H1 (cell line): ENCODE results near the gene SCGN. TPM values are rescaled to one million over a fixed set of nuclear protein-coding genes. Genes with fewer than 3 reads are reported as not detected.

Source experiments
- CTCF ChIA-PET: fragments of 300-600 bp; sonication (Branson Sonifier 250); formaldehyde crosslinking; loops from one replicate; lab custom pipeline; 2021; ENCODE audit not compliant: partially characterized antibody; lab: Charles Lee
- POLR2A ChIA-PET: fragments of 300-600 bp; sonication (Branson Sonifier 250); formaldehyde crosslinking; loops from one replicate; lab custom pipeline; 2021; ENCODE audit warnings: inconsistent platforms; ENCODE audit not compliant: partially characterized antibody; lab: Charles Lee
- DNase-seq, 2 experiments: peaks; one replicate each; pipeline versions ENCODE4 v3.0.0 to v3.0.0-alpha.2; 2010 to 2022; ENCODE audit warnings: low spot score in 2 of 2, low read depth in 1 of 2, mixed read lengths in 1 of 2
- FAIRE-seq: peaks from 2 replicates; lab custom pipeline; 2011; peaks lifted over from hg19 to GRCh38; lab: Jason Lieb, UNC
- H2AFZ ChIP-seq: 2 replicates; pipeline ENCODE4 v1.8.1; 2012; ENCODE audit warnings: low read length, inconsistent platforms
- H2AK5ac ChIP-seq: 2 replicates; pipeline ENCODE4 v1.6.1; 2013; ENCODE audit warnings: low read depth, low read length
- H2BK120ac ChIP-seq: replicated peaks from 2 replicates; pipeline ENCODE3; 2013; ENCODE audit warnings: low read depth, low read length, inconsistent platforms
- H2BK12ac ChIP-seq: 2 replicates; pipeline ENCODE4 v1.6.1; 2013; ENCODE audit warnings: low read depth, low read length
- H2BK15ac ChIP-seq: 2 replicates; pipeline ENCODE4 v1.6.1; 2013; ENCODE audit warnings: low read length
- H2BK20ac ChIP-seq: 2 replicates; pipeline ENCODE4 v1.6.1; 2013; ENCODE audit warnings: low read length
- H2BK5ac ChIP-seq: 2 replicates; pipeline ENCODE4 v1.6.1; 2013; ENCODE audit warnings: low read depth, low read length
- H3K14ac ChIP-seq: 2 replicates; pipeline ENCODE4 v1.6.1; 2013; ENCODE audit warnings: inconsistent platforms; ENCODE audit not compliant: insufficient read length
- H3K18ac ChIP-seq: 2 replicates; pipeline ENCODE4 v1.6.1; 2013; ENCODE audit warnings: low read length; ENCODE audit errors: extremely low read depth
- H3K23ac ChIP-seq: 2 replicates; pipeline ENCODE4 v1.6.1; 2013; ENCODE audit warnings: inconsistent platforms; ENCODE audit not compliant: insufficient read length
- H3K23me2 ChIP-seq: 2 replicates; pipeline ENCODE4 v1.6.1; 2013; ENCODE audit warnings: low read depth, low read length
- H3K27ac ChIP-seq: 2 replicates; pipeline ENCODE4 v1.6.1; 2011; ENCODE audit warnings: low read depth, low read length, inconsistent platforms
- H3K27me3 ChIP-seq, 4 experiments: replicated peaks in 1 of 4; 1 replicate in 1 of 4; 2 replicates in 3 of 4; pipeline versions ENCODE4 v1.6.1 to v1.8.1; 2011 to 2013; ENCODE audit warnings: low read length in 3 of 4, mild to moderate bottlenecking in 3 of 4, inconsistent platforms in 2 of 4, mixed read lengths in 2 of 4, moderate library complexity in 1 of 4; ENCODE audit not compliant: control insufficient read depth in 3 of 4, insufficient read depth in 3 of 4; ENCODE audit errors: extremely low read depth in 1 of 4
- H3K36me3 ChIP-seq, 4 experiments: 2 replicates each; pipeline versions ENCODE4 v1.6.1 to v1.8.1; 2011 to 2013; ENCODE audit warnings: mild to moderate bottlenecking in 4 of 4, low read length in 3 of 4, moderate library complexity in 2 of 4, control low read depth in 1 of 4, inconsistent platforms in 1 of 4; ENCODE audit not compliant: insufficient read depth in 4 of 4, control insufficient read depth in 2 of 4
- H3K4ac ChIP-seq: replicated peaks from 2 replicates; pipeline ENCODE3; 2013; ENCODE audit warnings: low read length, low read depth, mixed read lengths, inconsistent platforms; ENCODE audit not compliant: insufficient read length
- H3K4me1 ChIP-seq, 4 experiments: replicated peaks in 1 of 4; 1 replicate in 1 of 4; 2 replicates in 3 of 4; pipeline versions ENCODE4 v1.6.1 to v1.8.1; 2011 to 2013; ENCODE audit warnings: low read length in 3 of 4, inconsistent platforms in 2 of 4, mixed read lengths in 1 of 4; ENCODE audit not compliant: insufficient read depth in 4 of 4, control insufficient read depth in 3 of 4
- H3K4me2 ChIP-seq, 2 experiments: 2 replicates each; pipeline versions ENCODE4 v1.6.1 to v1.8.1; 2011 to 2013; ENCODE audit warnings: low read depth in 2 of 2, low read length in 2 of 2, control low read depth in 1 of 2, inconsistent platforms in 1 of 2, mild to moderate bottlenecking in 1 of 2; ENCODE audit not compliant: insufficient read depth in 1 of 2
- H3K4me3 ChIP-seq, 4 experiments: fragments of 200-600, 300-600 bp in 1 of 4; sonication (generic), shearing (Covaris generic), sonication (Bioruptor Twin) in 1 of 4; 2 replicates each; pipeline versions ENCODE4 v1.5.1 to v1.8.1; 2011 to 2016; ENCODE audit warnings: low read length in 4 of 4, low read depth in 3 of 4, control low read depth in 2 of 4, inconsistent platforms in 2 of 4, mild to moderate bottlenecking in 2 of 4, mixed read lengths in 1 of 4, moderate library complexity in 1 of 4; ENCODE audit not compliant: insufficient read depth in 2 of 4; ENCODE audit errors: extremely low read depth in 1 of 4
- H3K56ac ChIP-seq: replicated peaks from 2 replicates; pipeline ENCODE3; 2013; ENCODE audit warnings: low read depth, mild to moderate bottlenecking, mixed read lengths, low read length, inconsistent platforms; ENCODE audit not compliant: insufficient read length
- H3K79me1 ChIP-seq: 2 replicates; pipeline ENCODE4 v1.6.1; 2013; ENCODE audit warnings: low read depth, low read length, control low read depth
- H3K79me2 ChIP-seq, 2 experiments: 2 replicates each; pipeline versions ENCODE4 v1.6.1 to v1.8.1; 2012 to 2013; ENCODE audit warnings: low read length in 2 of 2, mild to moderate bottlenecking in 2 of 2, inconsistent platforms in 1 of 2; ENCODE audit not compliant: insufficient read depth in 2 of 2, control insufficient read depth in 1 of 2
- H3K9ac ChIP-seq, 4 experiments: replicated peaks in 1 of 4; 1 replicate in 1 of 4; 2 replicates in 3 of 4; pipeline versions ENCODE4 v1.6.1 to v1.8.1; 2011 to 2013; ENCODE audit warnings: low read depth in 3 of 4, low read length in 3 of 4, control low read depth in 2 of 4, mild to moderate bottlenecking in 2 of 4, moderate library complexity in 2 of 4, inconsistent platforms in 1 of 4; ENCODE audit errors: extremely low read depth in 1 of 4
- H3K9me3 ChIP-seq, 2 experiments: 2 replicates each; pipeline versions ENCODE4 v1.6.1 to v1.8.1; 2012 to 2013; ENCODE audit warnings: mild to moderate bottlenecking in 2 of 2, moderate library complexity in 2 of 2, control low read depth in 1 of 2, inconsistent platforms in 1 of 2, low read depth in 1 of 2, low read length in 1 of 2, mixed read lengths in 1 of 2; ENCODE audit not compliant: insufficient read depth in 2 of 2
- H4K20me1 ChIP-seq, 2 experiments: replicated peaks in 1 of 2; 2 replicates each; pipeline versions ENCODE3 to v1.8.1; 2011 to 2013; ENCODE audit warnings: inconsistent platforms in 2 of 2, low read length in 2 of 2, mild to moderate bottlenecking in 1 of 2; ENCODE audit not compliant: insufficient read depth in 2 of 2, control insufficient read depth in 1 of 2
- H4K5ac ChIP-seq: 2 replicates; pipeline ENCODE4 v1.6.1; 2013; ENCODE audit warnings: low read length, low read depth, mixed read lengths, inconsistent platforms; ENCODE audit not compliant: insufficient read length
- H4K8ac ChIP-seq: 2 replicates; pipeline ENCODE4 v1.8.0; 2013; ENCODE audit warnings: mild to moderate bottlenecking, moderate library complexity, low read length, inconsistent platforms; ENCODE audit not compliant: insufficient read depth; ENCODE audit errors: extremely low read depth
- H4K91ac ChIP-seq: replicated peaks from 2 replicates; pipeline ENCODE3; 2013; ENCODE audit warnings: low read length, mixed read lengths, inconsistent platforms; ENCODE audit not compliant: insufficient read length
- BCL11A ChIP-seq, 2 experiments: IDR thresholded peaks; one replicate each; pipeline ENCODE4 v1.6.1; 2011; ENCODE audit warnings: low read depth in 2 of 2, low read length in 2 of 2, mild to moderate bottlenecking in 2 of 2
- HDAC2 ChIP-seq, 2 experiments: fragments of 300-600 bp in 1 of 2; sonication (generic) in 1 of 2; IDR thresholded peaks; 2 replicates each; pipeline ENCODE4 v1.6.1; 2011 to 2012; ENCODE audit warnings: low read depth in 2 of 2, low read length in 2 of 2, mild to moderate bottlenecking in 2 of 2, moderate library complexity in 2 of 2, borderline replicate concordance in 1 of 2, inconsistent platforms in 1 of 2
- SIRT6 ChIP-seq: IDR thresholded peaks from one replicate; pipeline ENCODE4 v1.7.1; 2012; ENCODE audit warnings: low read length, inconsistent platforms
- TBP ChIP-seq: IDR thresholded peaks from 2 replicates; pipeline ENCODE4 v1.6.1; 2011; ENCODE audit warnings: low read depth, low read length, improper control_type of control experiment
- WGBS, 2 experiments: shearing (Covaris generic) in 1 of 2; methylation state at CpG; one replicate each; pipeline versions ENCODE4 v1.1.6 to v1.1.7; 2013 to 2015; ENCODE audit warnings: low lambda C conversion rate in 2 of 2, mixed read lengths in 2 of 2, inconsistent platforms in 1 of 2, low coverage in 1 of 2, missing lambda C conversion rate in 1 of 2; ENCODE audit not compliant: insufficient replicate concordance in 2 of 2, insufficient coverage in 1 of 2, insufficient read length in 1 of 2; ENCODE audit errors: extremely low coverage in 1 of 2, missing lambda C conversion rate in 1 of 2; 5-methylcytosine and 5-hydroxymethylcytosine counted together
- polyA plus RNA-seq, 7 experiments: library from polyadenylated mRNA; depleted of rRNA in 3 of 7; stranded (reverse) in 5 of 7; unstranded in 2 of 7; fragments of >200 nt in 5 of 7; fragments of 200-250 nt in 2 of 7; gene quantifications; 1 replicate in 5 of 7; 2 replicates in 1 of 7; 4 replicates in 1 of 7; pipeline versions ENCODE4 v1.2.1 to v1.2.3, GENCODE V29; 2011 to 2013; ENCODE audit warnings: missing spikeins in 2 of 7, mixed read lengths in 2 of 7
- total RNA-seq: library from RNA; stranded (reverse); fragmentation: NEBNext Ultra II Directional; extraction: Animal tissue kit (Norgen Biotek cat#: 25700); gene quantifications from 2 replicates; pipeline ENCODE4 v1.2.1, GENCODE V29; 2021

The SCGN gene
- total and polyA plus RNA-seq, 2 of the 8 experiments (the other 6 are each of a cell fraction or from before 2014, with no cell fraction given) = not detected

GRCh38 chr6:25640891-25641290 lies 11.1 kb upstream of the SCGN start:
- CTCF ChIA-PET = interaction anchor here (0.8 to 2.1 kb wide), 5 partner anchors 9 to 29 kb away, joined by 3 to 10 read pairs (median 4); partner anchors contain the start of gene SCGN
- H3K14ac ChIP-seq = no peak overlapping the region
- H2AFZ ChIP-seq = no peak overlapping the region
- POLR2A ChIA-PET = no interaction called here
- no peak overlapping the region for H2BK12ac ChIP-seq
- no peak overlapping the region for H3K18ac ChIP-seq
- H3K23me2 ChIP-seq = no peaks in the 10 kb centered on the region
- H3K4me2 ChIP-seq = no peak overlapping the region
- no peak overlapping the region for H4K5ac ChIP-seq
- no peak overlapping the region for H2BK15ac ChIP-seq
- no peak overlapping the region for H2BK20ac ChIP-seq
- no peak overlapping the region for H4K91ac ChIP-seq
- H2AK5ac ChIP-seq = no peak overlapping the region
- no peak overlapping the region for H3K9ac ChIP-seq
- no peak overlapping the region for H2BK120ac ChIP-seq
- no peaks in the 10 kb centered on the region for H3K9me3 ChIP-seq
- DNase-seq (no peak), FAIRE-seq (no peak)
- no peak overlapping the region for H3K23ac ChIP-seq
- peaks cover 0 to 2% (median 0%) of the 10 kb centered on the region in 4 experiments; a peak in 1 of 7 replicates for H3K27me3 ChIP-seq
- H2BK5ac ChIP-seq = no peak overlapping the region
- no peak overlapping the region for H3K27ac ChIP-seq
- H3K79me2 ChIP-seq = no peaks in the 10 kb centered on the region
- H3K4ac ChIP-seq = no peak overlapping the region
- H3K56ac ChIP-seq = no peak overlapping the region
- TF ChIP-seq HDAC2 (IDR thresholded peaks at IDR 0.05; ENCODE audit: borderline replicate concordance in 1 of 2, low read depth in 2 of 2, low read length in 2 of 2) = no peak
- TF ChIP-seq TBP = no peak
- no peak for TF ChIP-seq SIRT6
- no peak for TF ChIP-seq BCL11A (IDR thresholded peaks at IDR 0.05; ENCODE audit: low read depth in 2 of 2, low read length in 2 of 2)
- H3K79me1 ChIP-seq = no peaks in the 10 kb centered on the region
- H3K4me1 ChIP-seq = no peaks in the 10 kb centered on the region
- H4K8ac ChIP-seq = no peak overlapping the region
- no peaks in the 10 kb centered on the region for H3K36me3 ChIP-seq
- no peaks in the 10 kb centered on the region for H4K20me1 ChIP-seq
- H3K4me3 ChIP-seq = no peak overlapping the region
- WGBS, 2 experiments = 77% methylated on average over 4 of the region's 4 CpGs; no CpG with 5 or more reads in 1 of the 2 experiments
